Spinal cord (tissue), 10 donors: ENCODE results near the gene CSHL1. TPM values are rescaled to one million over a fixed set of nuclear protein-coding genes. Genes with fewer than 3 reads are reported as not detected.
"Not testable (repeated sequence)": the region's sequence is repeated elsewhere in the genome, so short reads cannot be mapped to it uniquely, and the experiment has no call there.

Source experiments
- DNase-seq, 6 donors: peaks; one replicate each; pipeline versions ENCODE4 v3.0.0 to v3.0.0-alpha.2; 2013 to 2015; ENCODE audit warnings: low spot score in 6 of 6, low read depth in 4 of 6
- H3K27ac ChIP-seq: one replicate; pipeline ENCODE4 v1.5.1; 2013; ENCODE audit warnings: low read depth, low read length, control low read depth
- H3K27me3 ChIP-seq: one replicate; pipeline ENCODE4 v1.6.1; 2013; ENCODE audit warnings: low read length; ENCODE audit not compliant: control insufficient read depth, insufficient read depth
- H3K36me3 ChIP-seq: one replicate; pipeline ENCODE4 v1.6.1; 2013; ENCODE audit warnings: low read length; ENCODE audit not compliant: control insufficient read depth, insufficient read depth
- H3K4me1 ChIP-seq: one replicate; pipeline ENCODE4 v1.6.1; 2013; ENCODE audit warnings: low read length; ENCODE audit not compliant: control insufficient read depth, insufficient read depth
- H3K4me3 ChIP-seq: one replicate; pipeline ENCODE4 v1.5.1; 2013; ENCODE audit warnings: low read depth, low read length, control low read depth
- H3K9me3 ChIP-seq: one replicate; pipeline ENCODE4 v1.6.1; 2013; ENCODE audit warnings: low read length; ENCODE audit not compliant: control insufficient read depth, insufficient read depth
- WGBS: methylation state at CpG from one replicate; pipeline ENCODE4 v1.1.5; 2013; ENCODE audit warnings: missing lambda C conversion rate; ENCODE audit not compliant: insufficient coverage; 5-methylcytosine and 5-hydroxymethylcytosine counted together
- polyA plus RNA-seq, 2 donors: library from polyadenylated mRNA; unstranded; fragments of 120-200 nt; gene quantifications; one replicate each; pipeline ENCODE4 v1.2.1, GENCODE V29; 2013; ENCODE audit not compliant: insufficient read length in 2 of 2
- total RNA-seq, 2 donors: library from RNA; depleted of rRNA in 1 of 2; stranded (reverse); fragments of 120-200 nt in 1 of 2; fragments of >200 nt in 1 of 2; gene quantifications; one replicate each; pipeline versions ENCODE4 v1.2.3 to v1.2.4, GENCODE V29; 2013 to 2014
- donor health status: healthy.

The CSHL1 gene
- total and polyA plus RNA-seq, 4 donors, result 1.0 TPM; not detected in 3

DNA sequence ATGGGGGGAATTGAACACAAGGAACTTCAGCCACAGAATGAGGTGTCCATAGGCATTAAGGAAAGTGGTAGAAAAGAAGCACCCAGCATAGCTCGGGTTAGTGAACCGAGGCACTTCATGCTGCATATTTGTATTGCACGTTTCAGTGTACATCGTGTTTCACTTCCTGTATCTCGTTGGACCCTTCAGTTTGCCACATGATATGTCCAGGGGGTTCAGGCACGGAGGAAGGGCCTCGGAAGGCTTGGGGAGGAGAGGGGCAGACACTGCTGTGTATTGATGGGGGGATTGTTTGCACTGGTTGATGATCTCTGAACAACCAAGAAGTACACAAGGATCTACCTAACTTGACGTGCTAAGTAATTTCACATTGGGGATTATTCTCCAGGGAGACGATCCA, 11.3 kb upstream of the CSHL1 start:
- 86% methylated on average over 4 of the region's 9 CpGs for WGBS

DNA sequence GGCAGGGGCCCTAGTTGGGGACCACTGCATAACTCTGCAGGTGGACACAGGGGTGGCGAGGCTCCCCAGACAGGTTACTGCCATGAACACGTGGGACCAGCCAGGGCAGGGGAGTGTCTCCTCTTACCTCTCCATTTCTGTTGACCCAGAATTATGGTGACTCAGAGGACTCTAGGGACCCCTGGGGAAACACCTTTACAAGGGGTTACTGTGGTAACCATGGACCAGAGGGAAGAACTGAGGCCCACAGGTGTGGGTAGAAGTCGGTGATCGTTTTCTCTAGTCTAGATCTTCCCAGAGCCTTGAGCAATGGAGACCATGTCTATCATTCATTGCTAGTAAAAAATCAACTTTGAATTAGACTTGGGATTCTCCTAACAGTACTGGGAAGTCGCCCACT, 9.7 kb upstream of the CSHL1 start:
- H3K27me3 ChIP-seq, H3K36me3 ChIP-seq, H3K27ac ChIP-seq, H3K4me1 ChIP-seq, DNase-seq, H3K4me3 ChIP-seq, H3K9me3 ChIP-seq: not testable (repeated sequence)
- 83% methylated on average over 3 of the region's 5 CpGs for WGBS

More for the DNA sequence above, 11.3 kb upstream of the CSHL1 start:
- not testable (repeated sequence) for H3K4me1 ChIP-seq, H3K4me3 ChIP-seq, DNase-seq, H3K27ac ChIP-seq, H3K9me3 ChIP-seq, H3K27me3 ChIP-seq, H3K36me3 ChIP-seq

DNA sequence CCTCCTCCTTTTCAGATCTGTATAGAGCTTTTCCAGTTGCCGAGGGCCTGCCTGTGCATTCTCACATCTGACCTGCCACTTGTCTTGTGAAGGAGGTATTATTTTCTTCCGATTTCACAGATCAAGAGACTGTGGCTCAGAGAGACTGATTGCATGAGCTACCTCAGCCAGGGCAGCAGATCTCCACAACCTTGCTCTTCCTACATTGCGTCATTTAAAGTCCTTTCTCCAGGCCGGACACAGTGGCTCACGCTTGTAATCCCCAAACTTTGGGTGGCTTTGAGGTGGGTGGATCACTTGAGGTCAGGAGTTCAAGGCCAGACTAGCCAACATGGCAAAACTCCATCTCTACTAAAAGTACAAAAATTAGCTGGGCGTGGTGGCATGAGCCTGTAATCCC, 9.0 kb upstream of the CSHL1 start:
- DNase-seq, H3K4me3 ChIP-seq, H3K36me3 ChIP-seq, H3K9me3 ChIP-seq, H3K27ac ChIP-seq, H3K27me3 ChIP-seq, H3K4me1 ChIP-seq: not testable (repeated sequence)
- WGBS, result 70% methylated on average over 2 of the region's 6 CpGs

DNA sequence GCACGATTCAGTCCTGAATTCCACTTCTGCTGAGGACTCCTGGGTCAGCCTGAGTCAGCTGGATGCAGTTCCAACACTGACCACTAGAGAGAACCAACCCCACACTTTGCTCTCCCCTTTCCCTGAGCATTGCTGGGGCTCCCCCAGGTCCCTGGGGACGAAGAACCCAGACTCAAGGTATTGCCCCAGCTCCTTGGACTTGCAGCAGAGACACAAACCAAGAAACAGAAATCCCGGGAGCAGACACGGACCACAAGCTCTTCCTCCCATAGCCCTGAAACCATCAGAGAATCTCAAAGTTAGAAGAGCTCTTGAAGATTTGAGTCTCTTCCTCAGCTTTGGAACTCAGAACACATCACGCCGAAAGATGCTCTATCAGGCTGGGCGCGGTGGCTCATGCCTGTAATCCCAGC, 8.3 kb upstream of the CSHL1 start:
- H3K4me3 ChIP-seq, result no peak overlapping the region
- 62% methylated on average over 8 of the region's 8 CpGs for WGBS
- H3K27me3 ChIP-seq, result peaks cover 3% of the 10 kb centered on the region
- no peaks in the 10 kb centered on the region for H3K4me1 ChIP-seq
- H3K36me3 ChIP-seq, result no peaks in the 10 kb centered on the region
- DNase-seq, result peak in 5 of 6 donors; percentile 11 to 69 (median 19)
- H3K27ac ChIP-seq, result no peak overlapping the region
- H3K9me3 ChIP-seq, result no peaks in the 10 kb centered on the region

DNA sequence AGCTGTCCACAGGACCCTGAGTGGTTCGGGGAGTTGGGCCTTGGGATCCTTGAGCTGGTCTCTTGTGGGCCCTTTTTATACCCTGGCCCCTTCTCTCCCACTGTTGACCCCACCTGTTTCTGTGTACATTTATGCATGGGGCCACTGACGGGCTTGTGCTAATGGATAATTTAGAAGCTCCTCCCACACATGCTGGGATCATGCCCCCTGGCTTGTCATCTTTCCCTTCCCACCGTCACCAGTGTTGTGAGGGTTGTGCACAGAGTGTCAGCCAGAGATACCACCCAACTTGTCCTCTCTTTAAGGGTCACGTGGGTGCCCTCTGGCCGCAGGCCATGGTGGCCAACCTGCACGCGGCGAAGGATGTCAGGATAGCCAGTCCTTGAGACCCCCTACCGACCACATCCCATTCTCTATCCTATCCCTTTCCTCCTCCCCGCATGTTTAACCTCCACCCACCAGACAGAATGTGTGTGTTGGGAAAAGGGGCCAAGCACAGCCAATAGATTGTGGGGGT, 7.8 kb upstream of the CSHL1 start, which contains the start of gene GH1:
Gene GH1 (minus strand): TSS at position 51 of the 517 bp plus-strand sequence. CDS start 63 bp downstream, outside the sequence.
- H3K27me3 ChIP-seq, H3K36me3 ChIP-seq, DNase-seq, H3K4me3 ChIP-seq, H3K4me1 ChIP-seq, H3K9me3 ChIP-seq, H3K27ac ChIP-seq: not testable (repeated sequence)
- 64% methylated on average over 6 of the region's 10 CpGs for WGBS

DNA sequence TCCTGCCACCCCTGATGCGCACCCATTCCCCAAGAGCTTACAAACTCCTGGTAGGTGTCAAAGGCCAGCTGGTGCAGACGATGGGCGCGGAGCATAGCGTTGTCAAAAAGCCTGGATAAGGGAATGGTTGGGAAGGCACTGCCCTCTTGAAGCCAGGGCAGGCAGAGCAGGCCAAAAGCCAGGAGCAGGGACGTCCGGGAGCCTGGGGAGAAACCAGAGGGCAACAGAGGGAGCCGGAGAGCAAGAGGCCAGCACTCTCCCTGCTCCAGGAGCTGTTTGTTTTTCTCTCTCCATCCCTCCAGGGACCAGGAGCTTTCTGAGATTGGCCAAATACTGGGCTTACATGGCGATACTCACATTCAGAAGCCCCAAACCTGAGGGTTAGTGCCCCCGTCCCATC, 7.2 kb upstream of the CSHL1 start:
- DNase-seq, result no peak
- Histone ChIP-seq H3K9me3 (no peaks in the 10 kb centered on the region), H3K36me3 (no peaks in the 10 kb centered on the region), H3K4me3 (no peak overlapping the region), H3K4me1 (no peaks in the 10 kb centered on the region), H3K27ac (no peak overlapping the region), H3K27me3 (peaks cover 3% of the 10 kb centered on the region)
- 45% methylated on average over 9 of the region's 10 CpGs for WGBS

DNA sequence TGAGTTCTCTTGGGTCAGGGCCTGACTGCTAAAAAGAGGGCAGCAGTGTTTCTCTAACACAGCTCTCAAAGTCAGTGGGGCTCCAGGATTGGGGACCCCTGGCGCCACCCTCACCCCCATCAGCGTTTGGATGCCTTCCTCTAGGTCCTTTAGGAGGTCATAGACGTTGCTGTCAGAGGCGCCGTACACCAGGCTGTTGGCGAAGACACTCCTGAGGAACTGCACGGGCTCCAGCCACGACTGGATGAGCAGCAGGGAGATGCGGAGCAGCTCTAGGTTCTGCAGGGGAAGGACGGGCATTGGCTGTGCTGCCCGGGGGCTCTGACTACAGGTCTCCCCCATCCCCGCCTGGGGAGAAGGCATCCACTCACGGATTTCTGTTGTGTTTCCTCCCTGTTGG, 6.6 kb upstream of the CSHL1 start:
- DNase-seq, result no peak
- H3K4me1 ChIP-seq, result no peaks in the 10 kb centered on the region
- no peaks in the 10 kb centered on the region for H3K9me3 ChIP-seq
- peaks cover 3% of the 10 kb centered on the region for H3K27me3 ChIP-seq
- no peaks in the 10 kb centered on the region for H3K36me3 ChIP-seq
- 78% methylated on average over 13 of the region's 13 CpGs for WGBS
- no peak overlapping the region for H3K27ac ChIP-seq
- no peak overlapping the region for H3K4me3 ChIP-seq

DNA sequence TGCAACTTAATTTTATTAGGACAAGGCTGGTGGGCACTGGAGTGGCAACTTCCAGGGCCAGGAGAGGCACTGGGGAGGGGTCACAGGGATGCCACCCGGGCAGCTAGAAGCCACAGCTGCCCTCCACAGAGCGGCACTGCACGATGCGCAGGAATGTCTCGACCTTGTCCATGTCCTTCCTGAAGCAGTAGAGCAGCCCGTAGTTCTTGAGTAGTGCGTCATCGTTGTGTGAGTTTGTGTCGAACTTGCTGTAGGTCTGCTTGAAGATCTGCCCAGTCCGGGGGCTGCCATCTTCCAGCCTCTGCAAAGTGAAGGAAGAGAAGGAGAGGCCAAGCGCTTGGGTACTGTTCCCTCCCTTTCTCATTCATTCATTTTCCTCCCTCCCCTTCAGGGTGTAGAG, 6.1 kb upstream of the CSHL1 start:
- not testable (repeated sequence) for H3K4me1 ChIP-seq, DNase-seq, H3K9me3 ChIP-seq, H3K27me3 ChIP-seq, H3K27ac ChIP-seq, H3K36me3 ChIP-seq, H3K4me3 ChIP-seq
- WGBS, result 86% methylated on average over 6 of the region's 11 CpGs

DNA sequence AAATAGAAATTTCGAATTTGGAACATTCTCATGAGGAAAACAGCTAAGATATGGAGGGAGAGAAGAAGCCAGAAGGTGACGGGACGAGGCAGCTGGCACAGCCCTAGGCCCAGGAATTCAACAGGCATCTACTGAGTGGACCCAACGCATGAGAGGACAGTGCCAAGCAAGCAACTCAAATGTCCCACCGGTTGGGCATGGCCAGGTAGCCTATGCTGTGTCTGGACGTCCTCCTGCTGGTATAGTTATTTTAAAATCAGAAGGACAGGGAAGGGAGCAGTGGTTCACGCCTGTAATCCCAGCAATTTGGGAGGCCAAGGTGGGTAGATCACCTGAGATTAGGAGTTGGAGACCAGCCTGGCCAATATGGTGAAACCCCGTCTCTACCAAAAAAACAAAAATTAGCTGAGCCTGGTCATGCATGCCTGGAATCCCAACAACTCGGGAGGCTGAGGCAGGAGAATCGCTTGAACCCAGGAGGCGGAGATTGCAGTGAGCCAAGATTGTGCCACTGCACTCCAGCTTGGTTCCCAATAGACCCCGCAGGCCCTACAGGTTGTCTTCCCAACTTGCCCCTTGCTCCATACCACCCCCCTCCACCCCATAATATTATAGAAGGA, 5.6 kb upstream of the CSHL1 start:
- no peak overlapping the region for H3K4me3 ChIP-seq
- DNase-seq, result no peak
- H3K9me3 ChIP-seq, result no peaks in the 10 kb centered on the region
- no peak overlapping the region for H3K27ac ChIP-seq
- H3K36me3 ChIP-seq, result no peaks in the 10 kb centered on the region
- 93% methylated on average over 11 of the region's 12 CpGs for WGBS
- no peaks in the 10 kb centered on the region for H3K4me1 ChIP-seq
- H3K27me3 ChIP-seq, result peaks cover 3% of the 10 kb centered on the region

DNA sequence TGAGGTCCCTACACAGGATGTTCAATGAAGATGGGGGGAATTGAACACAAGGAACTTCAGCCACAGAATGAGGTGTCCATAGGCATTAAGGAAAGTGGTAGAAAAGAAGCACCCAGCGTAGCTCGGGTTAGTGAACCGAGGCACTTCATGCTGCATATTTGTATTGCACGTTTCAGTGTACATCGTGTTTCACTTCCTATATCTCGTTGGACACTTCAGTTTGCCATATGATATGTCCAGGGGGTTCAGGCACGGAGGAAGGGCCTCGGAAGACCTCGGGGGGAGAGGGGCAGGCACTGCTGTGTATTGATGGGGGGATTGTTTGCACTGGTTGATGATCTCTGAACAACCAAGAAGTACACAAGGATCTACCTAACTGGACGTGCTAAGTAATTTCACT, 4.7 kb upstream of the CSHL1 start:
- H3K27ac ChIP-seq, H3K4me3 ChIP-seq, H3K36me3 ChIP-seq, DNase-seq, H3K9me3 ChIP-seq, H3K27me3 ChIP-seq, H3K4me1 ChIP-seq: not testable (repeated sequence)
- 84% methylated on average over 9 of the region's 10 CpGs for WGBS
